CD8-positive, alpha-beta memory T cell (primary cell): Measurements from ENCODE around the gene RELL1. TPM values are rescaled to one million over a fixed set of nuclear protein-coding genes. Genes with fewer than 3 reads are reported as not detected.
A peak's percentile ranks its signal among the peaks of the same experiment; 100 is the strongest.

Experiments
- CTCF ChIA-PET: fragments of 350-600 bp; sonication (Branson Sonifier 250); formaldehyde crosslinking; loops from one replicate; lab custom pipeline; 2021; ENCODE audit warnings: antibody characterized with exemption; lab: Charles Lee
- POLR2A ChIA-PET: fragments of 350-600 bp; sonication (Branson Sonifier 250); formaldehyde crosslinking; loops from one replicate; lab custom pipeline; 2021; ENCODE audit warnings: antibody characterized with exemption; lab: Charles Lee
- DNase-seq, 5 donors: peaks; one replicate each; pipeline versions ENCODE4 v3.0.0 to v3.0.0-alpha.2; 2020 to 2022; ENCODE audit warnings: mixed read lengths in 1 of 5
- H3K27ac ChIP-seq: one replicate; pipeline ENCODE4 v1.7.0; 2013; ENCODE audit warnings: low read depth, mild to moderate bottlenecking, low read length, moderate library complexity
- H3K27me3 ChIP-seq: 2 replicates; pipeline ENCODE4 v1.7.0; 2013; ENCODE audit warnings: low read length, mild to moderate bottlenecking; ENCODE audit not compliant: insufficient read depth, poor library complexity, severe bottlenecking
- H3K36me3 ChIP-seq: 2 replicates; pipeline ENCODE4 v1.7.0; 2013; ENCODE audit warnings: mild to moderate bottlenecking, low read length, moderate library complexity; ENCODE audit not compliant: insufficient read depth
- H3K4me1 ChIP-seq: 2 replicates; pipeline ENCODE4 v1.7.0; 2013; ENCODE audit warnings: mild to moderate bottlenecking, low read length, moderate library complexity; ENCODE audit not compliant: insufficient read depth
- H3K4me3 ChIP-seq: 2 replicates; pipeline ENCODE4 v1.7.0; 2013; ENCODE audit warnings: mild to moderate bottlenecking, low read length
- H3K9me3 ChIP-seq: 2 replicates; pipeline ENCODE4 v1.7.0; 2013; ENCODE audit warnings: mild to moderate bottlenecking, low read length
- H3K27ac Mint-ChIP-seq, 8 donors: one replicate each; pipeline ENCODE4 v1.8.0; 2020 to 2021; ENCODE audit warnings: mixed read lengths in 8 of 8, mild to moderate bottlenecking in 6 of 8, inconsistent platforms in 3 of 8, moderate library complexity in 3 of 8
- H3K27me3 Mint-ChIP-seq, 2 donors: one replicate each; pipeline ENCODE4 v1.8.0; 2020 to 2021; ENCODE audit warnings: mixed read lengths in 2 of 2, mild to moderate bottlenecking in 1 of 2, moderate library complexity in 1 of 2
- H3K36me3 Mint-ChIP-seq, 3 donors: one replicate each; pipeline ENCODE4 v1.8.0; 2020 to 2021; ENCODE audit warnings: mixed read lengths in 3 of 3, inconsistent platforms in 1 of 3, mild to moderate bottlenecking in 1 of 3
- H3K4me1 Mint-ChIP-seq, 3 donors: one replicate each; pipeline ENCODE4 v1.8.0; 2020 to 2021; ENCODE audit warnings: mixed read lengths in 3 of 3, inconsistent platforms in 1 of 3, mild to moderate bottlenecking in 1 of 3
- H3K4me3 Mint-ChIP-seq, 7 donors: one replicate each; pipeline ENCODE4 v1.8.0; 2020 to 2021; ENCODE audit warnings: mixed read lengths in 7 of 7, mild to moderate bottlenecking in 6 of 7, moderate library complexity in 4 of 7, inconsistent platforms in 2 of 7
- H3K9me3 Mint-ChIP-seq, 5 donors: one replicate each; pipeline ENCODE4 v1.8.0; 2020 to 2022; ENCODE audit warnings: mixed read lengths in 5 of 5, mild to moderate bottlenecking in 3 of 5, moderate library complexity in 2 of 5, inconsistent platforms in 1 of 5
- polyA plus RNA-seq: library from polyadenylated mRNA; unstranded; fragments of 300-500 nt; fragmentation: Illumina TruSeq; gene quantifications from one replicate; pipeline ENCODE4 v1.2.3, GENCODE V29; 2021
- total RNA-seq, 2 experiments: library from RNA; stranded (reverse); gene quantifications; one replicate each; pipeline ENCODE4 v1.2.3, GENCODE V29; 2021

The RELL1 gene
- total and polyA plus RNA-seq, 3 experiments from 2014 or later: 7.4 to 21.4 (median 19.9) TPM

- Histone ChIP-seq H3K27me3 (no peaks in the 10 kb centered on the region), H3K36me3 (no peaks in the 10 kb centered on the region), H3K4me3 (no peak overlapping the region), H3K27ac (no peak overlapping the region), H3K4me1 (peaks cover 13% of the 10 kb centered on the region), H3K9me3 (no peaks in the 10 kb centered on the region)
- ChIA-PET POLR2A (no interaction called here), CTCF (no interaction called here)
- H3K4me3 Mint-ChIP-seq: no peak overlapping the region
- peaks cover 0 to 6% (median 3%) of the 10 kb centered on the region in 5 donors for H3K9me3 Mint-ChIP-seq
- no peak overlapping the region for H3K27ac Mint-ChIP-seq
- H3K36me3 Mint-ChIP-seq: peaks cover 9 to 20% (median 18%) of the 10 kb centered on the region in 3 donors
- DNase-seq: no peak
- H3K4me1 Mint-ChIP-seq: peaks cover 52 to 75% (median 59%) of the 10 kb centered on the region in 3 donors
- H3K27me3 Mint-ChIP-seq: peaks cover 0 to 3% of the 10 kb centered on the region in 2 donors
Observed at GRCh38 chr4:37662251-37662650, 23.9 kb downstream of the RELL1 start.

GRCh38 chr4:37661772-37662171 lies 24.4 kb downstream of the RELL1 start:
- POLR2A ChIA-PET: no interaction called here
- H3K27ac Mint-ChIP-seq: peak overlapping the region in 1 of 8 donors; percentile 38
- peaks cover 0 to 8% (median 5%) of the 10 kb centered on the region in 5 donors for H3K9me3 Mint-ChIP-seq
- Histone ChIP-seq H3K27ac (no peak overlapping the region), H3K36me3 (no peaks in the 10 kb centered on the region), H3K27me3 (no peaks in the 10 kb centered on the region), H3K4me3 (no peak overlapping the region), H3K9me3 (peaks cover under 1% of the 10 kb centered on the region), H3K4me1 (peaks cover 8% of the 10 kb centered on the region)
- H3K4me1 Mint-ChIP-seq: peaks cover 48 to 71% (median 54%) of the 10 kb centered on the region in 3 donors
- H3K27me3 Mint-ChIP-seq: peaks cover 0 to 3% of the 10 kb centered on the region in 2 donors
- CTCF ChIA-PET: no interaction called here
- no peak overlapping the region for H3K4me3 Mint-ChIP-seq
- peaks cover 11 to 22% (median 21%) of the 10 kb centered on the region in 3 donors for H3K36me3 Mint-ChIP-seq
- no peak for DNase-seq

GRCh38 chr4:37659696-37660095 lies 26.5 kb downstream of the RELL1 start:
- Histone ChIP-seq H3K27me3 (no peaks in the 10 kb centered on the region), H3K4me3 (no peak overlapping the region), H3K27ac (no peak overlapping the region), H3K4me1 (no peaks in the 10 kb centered on the region), H3K36me3 (no peaks in the 10 kb centered on the region), H3K9me3 (peaks cover 6% of the 10 kb centered on the region)
- POLR2A ChIA-PET: no interaction called here
- H3K36me3 Mint-ChIP-seq: peaks cover 22 to 38% (median 37%) of the 10 kb centered on the region in 3 donors
- CTCF ChIA-PET: interaction anchor here (1.1 to 1.7 kb wide), 5 partner anchors 23 to 57 kb away, joined by 3 read pairs; no protein-coding TSS in a partner anchor
- H3K4me3 Mint-ChIP-seq: peak overlapping the region in 1 of 7 donors; percentile 7
- H3K9me3 Mint-ChIP-seq: peaks cover 0 to 19% (median 14%) of the 10 kb centered on the region in 5 donors
- DNase-seq: no peak
- peaks cover 33 to 55% (median 33%) of the 10 kb centered on the region in 3 donors for H3K4me1 Mint-ChIP-seq
- H3K27me3 Mint-ChIP-seq: peaks cover 0 to 5% of the 10 kb centered on the region in 2 donors
- H3K27ac Mint-ChIP-seq: no peak overlapping the region

GRCh38 chr4:37656649-37657048 lies 29.5 kb downstream of the RELL1 start:
- no peaks in the 10 kb centered on the region for H3K36me3 ChIP-seq
- H3K4me3 Mint-ChIP-seq: no peak overlapping the region
- H3K27ac Mint-ChIP-seq: peak overlapping the region in 1 of 8 donors; percentile 32
- no peak for DNase-seq
- H3K27ac ChIP-seq: no peak overlapping the region
- H3K4me3 ChIP-seq: no peak overlapping the region
- peaks cover 0 to 19% (median 14%) of the 10 kb centered on the region in 5 donors for H3K9me3 Mint-ChIP-seq
- no peaks in the 10 kb centered on the region for H3K27me3 ChIP-seq
- peaks cover 31 to 54% (median 44%) of the 10 kb centered on the region in 3 donors for H3K4me1 Mint-ChIP-seq
- H3K36me3 Mint-ChIP-seq: peaks cover 22 to 50% (median 44%) of the 10 kb centered on the region in 3 donors
- CTCF ChIA-PET: no interaction called here
- peaks cover 0 to 5% of the 10 kb centered on the region in 2 donors for H3K27me3 Mint-ChIP-seq
- peaks cover 6% of the 10 kb centered on the region for H3K9me3 ChIP-seq
- peaks cover 4% of the 10 kb centered on the region for H3K4me1 ChIP-seq
- POLR2A ChIA-PET: no interaction called here

- no peak overlapping the region for H3K4me3 ChIP-seq
- peaks cover 6% of the 10 kb centered on the region for H3K9me3 ChIP-seq
- Mint-ChIP-seq H3K4me1 (peaks cover 24 to 48% (median 44%) of the 10 kb centered on the region in 3 donors), H3K36me3 (peaks cover 25 to 57% (median 34%) of the 10 kb centered on the region in 3 donors), H3K27me3 (peaks cover 0 to 5% of the 10 kb centered on the region in 2 donors), H3K27ac (no peak overlapping the region), H3K4me3 (no peak overlapping the region), H3K9me3 (peaks cover 0 to 18% (median 14%) of the 10 kb centered on the region in 5 donors)
- no peak for DNase-seq
- H3K27ac ChIP-seq: no peak overlapping the region
- H3K27me3 ChIP-seq: no peaks in the 10 kb centered on the region
- ChIA-PET CTCF (interaction anchor here (0.7 kb wide), 1 partner anchor 51 kb away, joined by 3 read pairs; no protein-coding TSS in a partner anchor), POLR2A (no interaction called here)
- H3K4me1 ChIP-seq: peaks cover 4% of the 10 kb centered on the region
- H3K36me3 ChIP-seq: no peaks in the 10 kb centered on the region
Observed at GRCh38 chr4:37653601-37654000, 32.6 kb downstream of the RELL1 start.

GRCh38 chr4:37652747-37653527 lies 33.2 kb downstream of the RELL1 start:
- peak overlapping the region in 2 of 8 donors; percentile 8 to 57 for H3K27ac Mint-ChIP-seq

GRCh38 chr4:37651781-37652377 lies 34.3 kb downstream of the RELL1 start:
- POLR2A ChIA-PET: interaction anchor here (0.6 kb wide), 1 partner anchor 18 kb away, joined by 9 read pairs; no protein-coding TSS in a partner anchor
- CTCF ChIA-PET: interaction anchor here (0.9 kb wide), 1 partner anchor 10 kb away, joined by 3 read pairs; no protein-coding TSS in a partner anchor
- H3K36me3 Mint-ChIP-seq: peaks cover 23 to 64% (median 27%) of the 10 kb centered on the region in 3 donors

More at GRCh38 chr4:37652747-37653527, 33.2 kb downstream of the RELL1 start:
- Histone ChIP-seq H3K36me3 (peaks cover 6% of the 10 kb centered on the region), H3K27ac (no peak overlapping the region), H3K4me3 (no peak overlapping the region), H3K4me1 (peaks cover 4% of the 10 kb centered on the region), H3K27me3 (no peaks in the 10 kb centered on the region), H3K9me3 (peaks cover 6% of the 10 kb centered on the region)
- peaks cover 25 to 61% (median 32%) of the 10 kb centered on the region in 3 donors for H3K36me3 Mint-ChIP-seq
- H3K27me3 Mint-ChIP-seq: peaks cover 0 to 5% of the 10 kb centered on the region in 2 donors
- no peak for DNase-seq
- H3K4me3 Mint-ChIP-seq: no peak overlapping the region
- peaks cover 24 to 47% (median 44%) of the 10 kb centered on the region in 3 donors for H3K4me1 Mint-ChIP-seq
- ChIA-PET CTCF (no interaction called here), POLR2A (no interaction called here)
- peaks cover 0 to 18% (median 14%) of the 10 kb centered on the region in 5 donors for H3K9me3 Mint-ChIP-seq

More at GRCh38 chr4:37651781-37652377, 34.3 kb downstream of the RELL1 start:
- peaks cover 4% of the 10 kb centered on the region for H3K4me1 ChIP-seq
- peaks cover 6% of the 10 kb centered on the region for H3K9me3 ChIP-seq
- Mint-ChIP-seq H3K9me3 (peaks cover 0 to 16% (median 9%) of the 10 kb centered on the region in 5 donors), H3K27ac (peak overlapping the region in 2 of 8 donors; percentile 23 to 75), H3K4me1 (peaks cover 22 to 47% (median 44%) of the 10 kb centered on the region in 3 donors), H3K4me3 (no peak overlapping the region), H3K27me3 (peaks cover 0 to 2% of the 10 kb centered on the region in 2 donors)
- H3K4me3 ChIP-seq: no peak overlapping the region
- no peaks in the 10 kb centered on the region for H3K27me3 ChIP-seq
- peaks cover 10% of the 10 kb centered on the region for H3K36me3 ChIP-seq
- no peak for DNase-seq
- H3K27ac ChIP-seq: no peak overlapping the region
